Kidney epithelial cell (primary cell): ENCODE measurements around the gene RAP2A. TPM values are rescaled to one million over a fixed set of nuclear protein-coding genes. Genes with fewer than 3 reads are reported as not detected.

Experiments
- DNase-seq: peaks from one replicate; pipeline ENCODE4 v3.0.0-alpha.2; 2010; ENCODE audit warnings: low read depth
- H3K27me3 ChIP-seq: 2 replicates; pipeline ENCODE4 v1.6.0; 2011; ENCODE audit warnings: low read length; ENCODE audit not compliant: control insufficient read depth, insufficient read depth
- H3K36me3 ChIP-seq: 2 replicates; pipeline ENCODE4 v1.5.1; 2011; ENCODE audit warnings: low read length; ENCODE audit not compliant: control insufficient read depth, insufficient read depth
- H3K4me3 ChIP-seq: 2 replicates; pipeline ENCODE4 v1.5.1; 2011; ENCODE audit warnings: low read depth, mild to moderate bottlenecking, control low read depth, low read length
- total RNA-seq: library from RNA; depleted of rRNA; stranded (reverse); fragments of >200 nt; gene quantifications from 2 replicates; pipeline ENCODE4 v1.2.3, GENCODE V29; 2015
- TF ChIP-seq, protein P1 (sequence below): IDR thresholded peaks from 2 replicates; pipeline ENCODE4 v1.5.1; 2011; ENCODE audit warnings: mild to moderate bottlenecking, moderate library complexity, low read length, control low read depth, inconsistent platforms; ENCODE audit not compliant: insufficient read depth, poor library complexity, severe bottlenecking

Gene RAP2A
- total RNA-seq, 1 donor from 2014 or later, result 18.9 TPM

DNA sequence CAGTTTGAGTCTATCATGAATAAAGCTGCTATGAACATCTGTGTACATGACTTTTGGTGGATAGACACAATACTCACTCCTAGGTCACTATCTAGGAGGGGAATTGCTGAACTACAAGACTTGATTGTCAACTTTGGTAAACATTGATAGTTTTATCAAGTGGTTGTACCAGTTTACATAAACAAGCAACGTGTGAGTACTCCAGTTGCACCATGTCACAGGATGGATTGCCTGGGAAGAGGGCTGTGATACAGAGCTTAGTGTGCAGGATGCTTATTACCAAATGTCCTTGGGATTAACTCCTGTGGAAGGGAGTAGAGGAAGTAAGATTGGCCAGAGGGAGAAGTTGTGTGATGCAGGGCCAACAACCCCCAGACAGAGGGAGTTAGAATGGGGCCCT is 37.7 kb downstream of the RAP2A start:
- Histone ChIP-seq H3K4me3 (no peak overlapping the region), H3K27me3 (no peaks in the 10 kb centered on the region), H3K36me3 (no peaks in the 10 kb centered on the region)
- TF ChIP-seq, protein P1, sequence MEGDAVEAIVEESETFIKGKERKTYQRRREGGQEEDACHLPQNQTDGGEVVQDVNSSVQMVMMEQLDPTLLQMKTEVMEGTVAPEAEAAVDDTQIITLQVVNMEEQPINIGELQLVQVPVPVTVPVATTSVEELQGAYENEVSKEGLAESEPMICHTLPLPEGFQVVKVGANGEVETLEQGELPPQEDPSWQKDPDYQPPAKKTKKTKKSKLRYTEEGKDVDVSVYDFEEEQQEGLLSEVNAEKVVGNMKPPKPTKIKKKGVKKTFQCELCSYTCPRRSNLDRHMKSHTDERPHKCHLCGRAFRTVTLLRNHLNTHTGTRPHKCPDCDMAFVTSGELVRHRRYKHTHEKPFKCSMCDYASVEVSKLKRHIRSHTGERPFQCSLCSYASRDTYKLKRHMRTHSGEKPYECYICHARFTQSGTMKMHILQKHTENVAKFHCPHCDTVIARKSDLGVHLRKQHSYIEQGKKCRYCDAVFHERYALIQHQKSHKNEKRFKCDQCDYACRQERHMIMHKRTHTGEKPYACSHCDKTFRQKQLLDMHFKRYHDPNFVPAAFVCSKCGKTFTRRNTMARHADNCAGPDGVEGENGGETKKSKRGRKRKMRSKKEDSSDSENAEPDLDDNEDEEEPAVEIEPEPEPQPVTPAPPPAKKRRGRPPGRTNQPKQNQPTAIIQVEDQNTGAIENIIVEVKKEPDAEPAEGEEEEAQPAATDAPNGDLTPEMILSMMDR, result no peak
- no peak for DNase-seq

DNA sequence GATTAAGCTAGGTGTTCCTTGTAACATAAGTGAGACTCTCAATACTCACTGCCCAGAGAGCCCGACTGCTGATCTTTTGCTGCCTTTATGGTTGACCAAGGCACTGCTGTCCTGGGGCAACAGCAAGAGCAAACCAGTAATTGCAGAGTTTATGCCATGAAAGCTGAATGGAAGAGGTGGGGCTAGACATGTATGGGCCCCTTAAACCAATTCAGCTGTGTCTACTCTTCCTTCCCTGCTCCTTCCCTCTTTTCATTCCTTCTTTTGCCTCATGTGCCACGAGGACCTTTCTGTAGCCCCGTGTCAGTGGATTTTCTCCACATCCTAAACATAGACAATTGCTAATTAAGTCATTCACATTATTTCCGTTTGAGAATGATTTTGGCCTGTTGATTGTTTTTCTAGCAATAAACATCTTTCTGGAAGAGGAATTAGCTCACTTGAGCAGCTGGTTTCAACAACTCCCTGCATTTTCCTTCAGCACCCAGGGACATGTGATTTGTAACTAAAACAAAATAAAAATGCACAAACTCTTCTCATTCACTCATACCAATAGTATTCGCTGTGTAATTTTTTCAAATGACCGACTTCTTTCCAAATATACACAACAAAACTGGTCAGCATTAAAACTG is 40.5 kb downstream of the RAP2A start:
- DNase-seq, result no peak
- TF ChIP-seq, protein P1, result no peak
- Histone ChIP-seq H3K36me3 (no peaks in the 10 kb centered on the region), H3K27me3 (no peaks in the 10 kb centered on the region), H3K4me3 (no peak overlapping the region)

DNA sequence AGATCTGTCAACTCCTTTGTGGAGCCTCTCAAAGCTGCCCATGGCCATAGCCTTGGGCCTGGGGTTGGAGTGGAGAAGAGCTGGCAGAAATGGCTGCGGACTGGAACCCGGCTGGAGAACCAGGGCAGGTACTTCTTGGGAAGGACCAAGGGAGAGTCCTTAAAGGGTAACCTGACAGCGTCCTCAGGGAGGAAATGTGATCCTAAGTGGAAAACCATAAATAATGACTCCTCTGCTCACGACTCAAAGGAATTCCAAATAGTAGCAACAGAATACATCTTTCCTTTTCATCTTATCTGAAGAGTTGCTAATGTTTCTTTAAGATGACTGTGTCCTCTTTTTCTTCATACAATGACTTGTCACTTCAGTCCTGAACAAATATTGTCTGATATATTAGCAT is 41.0 kb downstream of the RAP2A start:
- Histone ChIP-seq H3K27me3 (no peaks in the 10 kb centered on the region), H3K36me3 (no peaks in the 10 kb centered on the region), H3K4me3 (no peak overlapping the region)
- no peak for DNase-seq
- TF ChIP-seq, protein P1, result no peak

DNA sequence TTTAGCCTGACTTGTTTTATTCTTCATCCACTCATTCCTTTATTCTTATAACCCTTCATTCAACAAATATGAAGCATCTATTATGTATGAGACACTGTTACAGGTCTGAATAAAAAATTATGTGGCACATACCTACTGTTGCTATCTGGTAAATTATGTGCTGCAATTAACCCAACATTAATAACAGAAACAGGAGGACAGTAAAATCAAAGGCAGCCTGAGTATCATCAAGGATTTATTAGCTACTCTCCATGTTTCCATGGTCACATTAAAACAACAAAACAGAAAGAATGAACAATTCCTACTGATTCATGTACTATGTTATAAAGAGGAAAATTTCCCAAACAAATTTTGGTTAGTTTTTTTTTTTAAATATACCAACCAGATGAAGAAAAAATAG is 43.9 kb downstream of the RAP2A start:
- H3K4me3 ChIP-seq, result no peak overlapping the region
- no peak for DNase-seq
- no peaks in the 10 kb centered on the region for H3K27me3 ChIP-seq
- H3K36me3 ChIP-seq, result no peaks in the 10 kb centered on the region
- TF ChIP-seq, protein P1, result no peak

DNA sequence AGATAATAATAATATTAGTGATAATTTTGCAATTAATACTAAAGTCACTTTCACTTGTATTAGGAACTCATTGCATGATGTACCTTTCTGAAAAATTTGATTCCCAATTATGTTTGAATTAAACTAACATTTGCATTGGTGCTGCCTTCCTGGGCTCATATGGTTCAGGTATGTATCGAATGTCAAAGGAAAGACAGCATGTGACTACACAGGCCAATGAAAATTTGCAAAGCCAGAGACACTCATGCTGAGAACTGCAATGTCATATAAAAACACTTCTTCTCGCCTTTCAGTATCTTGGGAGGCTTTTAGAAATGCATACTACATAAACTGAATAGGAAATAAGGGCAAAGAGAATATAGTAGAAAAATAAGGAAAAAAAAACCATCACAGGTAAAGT is 44.3 kb downstream of the RAP2A start:
- H3K36me3 ChIP-seq, result no peaks in the 10 kb centered on the region
- TF ChIP-seq, protein P1, result no peak
- DNase-seq, result no peak
- H3K27me3 ChIP-seq, result no peaks in the 10 kb centered on the region
- no peak overlapping the region for H3K4me3 ChIP-seq

DNA sequence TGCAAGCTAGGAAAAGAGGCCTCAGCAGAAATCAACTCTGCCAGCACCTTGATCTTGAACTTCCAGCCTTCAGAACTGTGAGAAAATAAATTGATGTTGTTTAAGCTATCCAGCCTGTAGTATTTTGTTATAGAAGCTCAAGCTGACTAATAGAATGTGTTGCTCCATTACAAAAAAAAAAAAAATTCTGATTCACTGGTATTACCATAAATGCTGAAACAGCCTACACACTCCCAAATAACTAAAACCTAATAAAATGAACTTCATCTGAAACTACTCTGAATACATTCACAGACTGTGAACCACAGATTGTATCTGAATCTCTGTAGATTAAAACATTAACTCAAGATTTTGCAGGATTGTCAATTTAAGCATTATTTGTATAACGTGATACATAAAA is 49.5 kb downstream of the RAP2A start:
- Histone ChIP-seq H3K36me3 (no peaks in the 10 kb centered on the region), H3K27me3 (no peaks in the 10 kb centered on the region), H3K4me3 (no peak overlapping the region)
- DNase-seq, result no peak
- TF ChIP-seq, protein P1, result no peak
